Embryonic facial prominence (tissue), 1 donor: ENCODE data around the gene ARHGEF28.

Source experiments
- DNase-seq: peaks from one replicate; pipeline ENCODE4 v3.0.0-alpha.2; 2016; ENCODE audit errors: extremely low spot score

The ARHGEF28 gene

GRCh38 chr5:73960426-73960825 lies 334.4 kb downstream of the ARHGEF28 start:
- no peak for DNase-seq

- DNase-seq, result no peak
These were observed 336.9 kb downstream of the ARHGEF28 start for GRCh38 chr5:73962801-73963425.

GRCh38 chr5:73964352-73964865 lies 338.4 kb downstream of the ARHGEF28 start:
- DNase-seq, result no peak

DNA sequence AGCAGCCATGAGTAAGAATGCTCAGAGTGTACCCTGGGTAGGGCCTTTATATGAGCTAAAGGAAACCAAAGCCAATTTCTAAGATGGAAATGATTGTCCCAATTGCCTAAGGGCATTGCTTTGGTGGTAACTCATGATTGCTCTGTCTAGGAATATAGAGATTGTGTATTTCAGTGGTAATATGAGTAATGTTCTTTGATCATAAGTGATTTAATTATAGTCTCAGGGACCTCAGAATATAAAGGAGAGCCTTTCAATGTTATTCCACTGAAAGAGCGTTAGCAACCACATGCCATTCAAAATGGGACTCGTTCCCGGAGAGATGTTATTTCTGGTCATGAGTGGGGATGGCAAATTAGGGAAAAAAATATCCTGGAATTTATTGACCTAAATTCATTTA lies 340.5 kb downstream of the ARHGEF28 start:
- peak; percentile 44 for DNase-seq

- DNase-seq, result no peak
These were observed 341.4 kb downstream of the ARHGEF28 start for GRCh38 chr5:73967347-73967746.

DNA sequence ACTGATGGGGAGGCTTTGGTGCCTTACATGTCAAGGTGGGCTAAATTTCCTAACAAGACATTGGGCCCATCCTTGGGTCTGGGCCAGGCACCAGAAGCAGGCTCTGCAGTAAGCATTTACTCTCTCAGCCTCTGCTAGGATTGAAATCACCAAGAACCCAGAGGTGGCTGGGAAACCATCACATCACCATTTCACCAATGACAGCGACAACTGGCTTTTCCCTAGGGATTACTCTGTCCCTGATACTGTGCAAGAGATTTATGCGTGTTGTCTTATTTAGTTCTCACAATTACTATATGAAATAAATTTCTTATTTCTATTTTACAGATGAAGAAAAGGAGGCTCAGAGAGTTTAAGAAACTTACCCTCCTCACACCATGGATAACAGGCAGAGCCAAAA lies 342.2 kb downstream of the ARHGEF28 start:
- DNase-seq, result no peak

DNA sequence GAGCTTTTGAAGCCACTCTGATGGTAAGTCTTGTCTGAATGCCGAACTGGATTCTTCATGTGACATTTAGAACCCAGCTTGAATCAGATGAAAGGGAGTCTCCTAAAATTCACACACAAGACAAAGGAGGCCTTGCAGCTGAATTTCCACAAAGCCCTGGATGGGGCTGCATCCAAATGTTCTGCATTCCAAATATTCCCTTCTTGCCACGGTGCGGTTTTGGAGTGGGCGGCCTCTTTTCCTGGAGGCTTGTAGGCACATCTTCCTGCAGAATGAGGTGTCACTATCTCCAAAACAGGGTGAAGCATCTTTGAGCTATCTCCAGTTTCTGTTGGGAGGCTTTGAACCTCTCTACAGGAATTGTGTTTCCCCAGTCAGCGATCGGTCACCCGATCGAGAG lies 342.7 kb downstream of the ARHGEF28 start:
- no peak for DNase-seq

- no peak for DNase-seq
These were observed 343.4 kb downstream of the ARHGEF28 start for GRCh38 chr5:73969195-73970036.

DNA sequence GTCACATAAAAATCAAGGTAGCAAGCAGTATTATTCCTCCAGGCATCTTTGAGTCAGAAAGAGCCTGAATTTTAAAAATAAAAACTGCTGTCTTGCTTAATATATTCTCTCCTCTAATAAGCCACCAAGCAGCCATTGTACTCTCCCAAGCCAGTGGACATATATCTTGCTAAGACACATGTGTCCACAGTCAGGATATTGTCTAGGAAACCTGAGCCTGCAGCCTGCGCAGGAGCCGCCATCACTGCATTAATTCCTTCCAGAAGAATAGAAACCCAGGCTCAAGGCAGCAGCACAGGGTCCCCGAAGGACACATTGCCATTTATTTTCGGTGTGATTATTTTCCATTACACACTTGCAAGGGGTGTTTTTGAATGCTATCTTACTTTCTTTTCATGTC lies 345.3 kb downstream of the ARHGEF28 start:
- DNase-seq, result no peak

- no peak for DNase-seq
These were observed 347.1 kb downstream of the ARHGEF28 start for GRCh38 chr5:73973135-73973534.

DNA sequence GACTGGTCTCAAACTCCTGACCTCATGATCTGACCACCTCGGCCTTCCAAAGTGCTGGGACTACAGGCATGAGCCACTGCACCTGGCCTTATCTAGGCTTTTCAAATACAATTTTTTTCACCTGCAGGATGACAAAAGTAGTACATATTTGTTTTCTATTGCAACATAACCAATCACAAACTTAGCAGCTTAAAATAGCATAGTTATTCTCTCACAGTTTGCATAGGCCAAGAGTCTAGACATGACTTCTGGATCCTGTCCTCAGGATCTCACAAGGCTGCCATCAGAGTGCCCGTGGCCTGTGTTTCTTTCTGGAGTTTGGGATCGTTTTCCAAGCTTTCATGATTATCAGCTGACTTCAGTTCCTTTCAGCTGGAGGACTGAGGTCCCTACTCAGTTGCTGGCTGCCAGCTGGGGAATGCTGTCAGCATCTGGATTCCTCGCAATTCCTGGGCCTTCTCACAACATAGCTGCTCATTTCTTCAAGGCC lies 348.9 kb downstream of the ARHGEF28 start:
- no peak for DNase-seq

GRCh38 chr5:73975845-73976244 lies 349.8 kb downstream of the ARHGEF28 start:
- no peak for DNase-seq

DNA sequence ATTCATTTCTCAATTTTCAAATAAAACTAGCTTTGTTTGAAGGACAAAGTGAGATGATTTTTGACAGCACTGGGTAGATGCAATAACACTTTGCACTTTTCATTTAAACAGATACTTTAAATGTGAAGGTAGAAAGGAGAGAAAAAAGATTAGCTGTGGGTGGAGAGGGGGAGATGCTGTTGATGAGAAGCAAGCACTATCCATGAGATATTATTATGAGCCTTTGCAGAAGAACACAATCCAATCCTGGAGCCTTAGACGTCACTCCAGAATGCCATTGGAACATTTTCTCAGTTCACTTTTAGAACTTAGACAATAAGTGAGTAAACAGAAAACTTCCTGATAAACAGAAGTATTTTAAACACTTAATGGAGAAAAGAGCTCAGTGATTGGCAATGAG lies 351.1 kb downstream of the ARHGEF28 start:
- no peak for DNase-seq

DNA sequence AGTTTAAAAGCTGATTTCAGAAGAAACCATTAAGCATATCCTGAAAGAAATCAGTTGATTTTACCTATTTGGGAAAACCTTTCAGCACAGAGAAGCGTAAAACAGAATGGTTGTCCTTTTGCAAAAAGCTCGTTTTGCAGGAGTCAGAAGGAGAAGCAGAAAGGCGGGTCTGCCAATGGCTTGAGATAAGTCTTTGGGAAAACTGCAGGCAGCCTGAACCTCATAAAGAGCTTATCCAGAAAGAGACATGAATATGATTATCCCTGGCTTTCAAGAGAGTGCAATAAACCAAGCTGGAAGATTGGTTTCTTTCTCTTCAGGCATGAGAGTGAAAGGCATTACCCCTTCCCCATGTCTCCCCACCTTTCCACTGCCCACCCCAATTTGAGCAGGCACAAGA lies 353.3 kb downstream of the ARHGEF28 start:
- no peak for DNase-seq

- DNase-seq, result no peak
These were observed 355.7 kb downstream of the ARHGEF28 start for GRCh38 chr5:73981704-73982103.

DNA sequence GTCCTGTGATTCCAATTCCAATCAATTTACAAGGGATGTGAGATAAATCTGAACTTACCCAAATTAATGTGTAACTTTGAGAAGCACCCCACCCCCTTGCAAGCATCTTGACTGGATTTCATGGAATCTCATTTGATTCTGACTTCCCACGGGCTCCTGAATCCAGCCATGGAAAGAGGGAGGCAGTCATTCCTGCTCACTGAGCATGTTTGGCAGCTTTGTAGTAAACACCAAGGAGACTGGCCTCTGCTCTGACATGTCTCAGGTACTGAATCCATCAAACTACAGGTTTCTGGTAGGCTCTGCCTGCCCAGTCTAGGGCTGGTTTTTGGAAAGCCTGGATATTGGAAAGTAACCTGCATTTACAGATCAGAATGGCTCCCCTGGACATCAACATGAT lies 357.6 kb downstream of the ARHGEF28 start:
- DNase-seq, result no peak

GRCh38 chr5:73985145-73985544 lies 359.1 kb downstream of the ARHGEF28 start:
- no peak for DNase-seq

- DNase-seq, result no peak
These were observed 360.7 kb downstream of the ARHGEF28 start for GRCh38 chr5:73986729-73987128.

DNA sequence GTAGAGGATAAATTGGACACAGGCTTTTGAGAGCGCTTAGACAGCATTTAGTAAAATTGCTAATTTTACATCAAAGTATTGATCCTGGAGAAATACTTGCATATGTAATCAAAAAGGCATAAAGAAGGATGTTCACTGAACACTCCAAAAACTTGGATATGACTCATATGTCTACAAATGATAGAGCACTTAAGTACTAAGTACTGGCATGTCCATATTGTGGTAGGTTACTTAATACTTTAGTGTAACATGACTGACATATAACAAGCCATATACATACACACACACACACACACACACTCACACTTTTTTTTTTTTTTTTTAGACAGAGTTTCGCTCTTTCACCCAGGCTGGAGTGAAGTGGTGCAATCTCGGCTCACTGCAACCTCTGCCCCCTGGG lies 361.9 kb downstream of the ARHGEF28 start:
- DNase-seq, result no peak

GRCh38 chr5:73989956-73990355 lies 364.0 kb downstream of the ARHGEF28 start:
- DNase-seq, result no peak
